HG03432 (cell line): ENCODE results near the gene RPH3AL.
"Not testable (repeated sequence)": the region's sequence is repeated elsewhere in the genome, so short reads cannot be mapped to it uniquely, and the experiment has no call there.

ENCODE experiments used
- ATAC-seq: cut with Tn5 transposase; IDR thresholded peaks from one replicate; pipeline ENCODE4 v1.9.1; 2021; ENCODE audit warnings: mild to moderate bottlenecking, moderate library complexity; ENCODE audit not compliant: unreplicated experiment

Gene RPH3AL

DNA sequence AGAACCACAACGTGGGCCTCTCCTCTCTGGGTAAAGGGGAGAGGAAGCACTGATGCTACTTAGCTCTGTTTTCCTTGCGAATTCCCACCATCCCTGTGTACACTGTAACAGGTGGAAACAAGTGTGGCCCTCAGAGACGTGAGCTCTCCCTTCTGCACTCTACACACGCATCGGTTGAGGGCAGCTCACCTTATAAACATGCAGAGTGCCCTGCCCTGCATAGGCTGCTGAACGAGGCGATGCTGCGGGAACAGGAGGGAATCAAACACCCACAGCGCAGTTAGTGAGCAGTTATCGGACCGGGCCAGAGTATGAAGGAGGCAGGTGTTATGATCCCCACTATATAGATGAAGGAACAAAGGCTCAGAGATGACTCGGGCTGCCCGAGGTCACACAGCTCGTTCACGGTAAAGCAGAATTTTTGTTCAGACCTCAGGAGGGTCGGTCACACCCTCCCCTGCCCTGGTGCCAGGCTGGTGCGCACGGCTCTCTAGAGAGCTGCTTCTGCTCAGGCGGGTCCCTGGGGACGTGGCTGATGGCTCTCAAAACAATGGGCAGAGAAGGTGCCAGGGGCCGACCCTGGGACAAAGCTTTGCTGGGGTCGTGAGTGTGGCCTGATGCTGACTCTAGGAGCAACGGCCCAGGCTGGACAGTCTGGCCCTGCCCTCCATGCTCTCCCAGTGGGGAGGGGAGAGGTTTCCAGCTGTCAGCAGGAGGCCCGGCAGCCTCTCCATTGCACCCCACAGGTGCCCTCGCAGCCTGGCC, 68.5 kb downstream of the RPH3AL start:
- ATAC-seq, result no peak

DNA sequence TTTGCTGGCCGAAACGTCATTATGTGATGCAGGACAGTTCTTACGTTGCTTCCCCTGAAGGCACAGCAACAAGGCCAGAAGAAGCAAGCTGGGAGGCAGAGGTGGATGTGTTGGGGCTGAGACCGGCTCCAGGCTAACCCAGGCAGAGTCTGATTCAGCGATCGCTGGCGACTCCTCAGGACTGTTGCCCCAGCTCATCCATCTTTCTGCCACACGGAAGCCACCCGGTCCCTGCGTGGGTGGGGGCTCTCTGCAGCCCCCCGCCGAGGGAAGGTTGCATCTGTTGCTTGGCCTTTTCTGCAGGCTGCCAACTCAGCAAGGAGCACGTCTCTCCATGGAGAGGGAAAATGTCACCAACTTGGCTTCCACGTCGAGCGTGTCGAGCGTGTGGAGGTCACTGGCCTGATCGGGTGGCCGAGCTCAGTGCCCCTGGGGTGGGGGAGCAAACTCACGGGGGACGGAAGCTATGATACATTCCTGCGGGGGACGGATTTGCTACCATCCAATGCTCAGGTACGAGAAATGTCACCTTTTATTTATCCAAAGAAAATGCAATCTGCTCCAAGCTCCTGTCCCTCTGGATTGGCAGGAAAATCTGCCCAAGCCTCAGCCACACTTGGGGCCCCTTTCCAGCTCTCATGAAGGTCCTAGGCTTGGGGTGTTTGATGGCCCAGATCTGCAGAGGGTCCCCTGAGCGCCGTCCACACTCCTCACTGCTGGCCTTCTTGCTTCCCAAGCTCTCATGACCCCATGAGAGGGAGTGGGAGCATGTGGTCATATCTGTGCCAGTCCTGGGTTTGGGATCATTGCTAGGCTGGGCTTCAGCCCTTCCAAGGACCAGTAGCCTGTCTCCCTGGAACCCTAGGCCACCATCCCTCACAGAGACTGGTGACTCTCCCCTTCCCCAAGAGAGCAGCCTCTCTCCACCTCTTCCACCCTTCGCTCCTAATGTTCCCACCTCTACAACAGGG, 69.4 kb downstream of the RPH3AL start:
- no peak for ATAC-seq

DNA sequence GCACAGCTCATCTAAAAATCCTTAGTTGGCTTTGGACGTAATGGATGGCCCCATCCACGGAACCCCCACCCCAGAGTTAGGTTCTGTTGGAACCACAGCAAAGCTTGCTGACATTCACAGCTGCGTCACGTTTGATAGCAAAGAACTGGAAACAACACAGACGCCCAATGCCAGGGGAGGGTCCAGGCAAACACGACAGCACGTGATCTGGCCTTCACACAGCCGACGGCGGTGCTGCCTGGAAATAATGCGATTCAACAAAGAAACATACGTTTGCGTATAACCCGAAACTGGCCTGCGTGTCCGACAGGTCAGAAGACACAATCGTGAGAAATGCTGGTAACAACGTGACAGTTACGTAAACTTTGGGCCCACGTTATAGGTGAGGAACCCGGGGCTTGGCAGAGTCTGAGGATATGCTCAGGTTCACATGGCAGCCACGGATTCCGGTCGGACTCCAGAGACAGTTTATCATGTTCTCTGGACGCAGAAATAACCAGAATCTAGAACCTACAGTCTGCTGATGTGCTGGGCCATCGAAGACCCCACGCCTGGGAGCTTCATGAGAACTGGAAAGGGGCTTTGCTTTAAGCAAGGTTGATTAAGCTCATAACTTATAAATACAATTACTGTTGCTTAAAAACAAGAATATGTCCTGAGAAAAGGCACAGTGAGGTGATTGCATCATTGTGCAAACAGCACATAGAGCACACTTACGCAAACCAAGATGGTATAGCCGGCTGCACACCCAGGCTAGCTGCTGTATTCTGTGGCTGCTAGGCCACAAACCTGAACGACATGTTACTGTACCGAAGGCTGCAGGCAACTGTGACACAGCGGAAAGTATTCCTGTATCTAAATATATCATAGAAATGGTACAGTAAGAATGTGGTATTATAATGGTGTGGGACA, 70.4 kb downstream of the RPH3AL start:
- no peak for ATAC-seq

DNA sequence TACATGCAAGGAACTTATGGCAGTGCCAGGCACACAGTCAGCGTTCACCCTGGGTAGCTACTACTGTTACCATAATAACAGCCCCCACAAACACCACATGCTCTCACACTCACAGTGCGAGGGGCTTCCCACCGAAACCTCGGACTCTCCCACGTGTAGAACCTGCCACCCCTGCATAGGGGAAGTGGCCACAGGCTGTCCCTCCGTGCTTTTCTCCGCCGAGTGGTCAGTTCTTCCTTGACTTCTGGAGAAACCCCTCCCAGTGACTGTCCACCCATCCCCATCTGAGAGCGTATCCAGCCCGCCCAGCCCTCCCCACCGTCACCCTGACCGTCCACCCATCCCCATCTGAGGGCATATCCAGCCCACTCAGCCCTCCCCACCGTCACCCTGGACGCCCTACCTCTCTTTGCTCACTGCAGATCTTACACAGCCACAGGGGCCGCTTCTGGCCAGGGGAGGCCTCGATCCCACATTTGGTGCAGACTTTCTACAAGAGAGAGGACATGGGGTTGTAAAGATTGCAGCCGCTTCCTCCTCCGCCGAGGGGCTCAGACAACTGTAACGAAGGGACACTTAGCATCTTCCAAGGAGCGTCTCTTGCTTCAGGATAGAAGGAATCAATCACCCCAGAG, 71.1 kb downstream of the RPH3AL start:
- ATAC-seq, result no peak

DNA sequence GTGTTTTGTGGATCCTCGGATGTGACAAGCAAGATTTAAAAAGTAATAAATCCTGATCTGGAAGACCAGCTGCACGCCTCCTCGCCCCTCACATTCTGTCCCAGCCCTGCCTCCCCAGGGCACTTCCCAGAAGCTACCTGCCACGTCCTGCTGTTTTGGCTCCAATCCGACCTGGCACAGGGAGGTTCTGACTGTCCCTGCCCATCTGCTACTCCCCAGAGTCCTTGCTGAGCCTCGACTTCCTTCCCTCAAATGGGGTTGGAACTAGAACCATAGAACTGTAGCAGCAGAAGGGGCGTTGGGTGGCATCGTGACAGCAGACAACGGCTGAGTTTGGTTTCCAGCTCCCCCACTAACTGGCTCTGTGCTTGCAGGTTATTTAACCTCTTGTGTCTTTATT, 71.7 kb downstream of the RPH3AL start:
- no peak for ATAC-seq

DNA sequence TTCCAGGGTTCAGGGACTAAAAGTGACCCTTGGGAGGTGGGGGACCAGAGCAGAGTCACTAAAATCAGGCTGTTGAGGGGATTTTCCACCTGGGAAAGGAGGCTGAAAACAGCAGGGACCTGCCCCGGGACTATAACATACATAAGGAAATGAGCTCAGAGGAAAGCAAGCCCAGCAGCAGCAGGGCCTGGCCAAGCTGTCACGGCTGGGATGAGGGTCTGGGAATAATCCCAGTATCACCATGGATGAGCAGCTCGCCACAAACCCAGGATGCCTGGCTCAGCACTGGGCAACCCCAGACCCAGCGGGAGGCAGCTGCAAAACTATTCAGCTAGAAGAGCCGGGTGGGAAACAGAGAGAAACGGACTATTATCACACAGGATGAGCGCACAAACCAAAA, 72.4 kb downstream of the RPH3AL start:
- no peak for ATAC-seq

DNA sequence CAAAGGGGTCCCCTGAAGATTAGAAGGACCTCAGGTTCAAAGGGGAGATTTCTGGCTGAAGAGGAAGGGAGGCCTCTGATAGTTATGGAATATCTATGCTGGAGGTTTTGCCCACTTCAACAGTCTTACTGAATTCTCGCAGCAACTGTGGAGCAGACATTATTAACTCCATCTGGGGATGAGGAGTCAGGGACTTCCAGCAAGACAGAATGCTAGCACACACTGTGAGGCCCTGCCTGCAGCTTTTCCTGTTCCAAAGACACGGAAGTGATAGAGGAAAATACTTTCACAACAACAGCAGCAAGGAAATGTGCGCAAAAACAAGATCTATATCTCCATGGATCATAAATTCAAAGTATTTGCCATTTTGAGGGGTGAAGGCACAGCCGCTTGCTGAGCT, 72.8 kb downstream of the RPH3AL start:
- no peak for ATAC-seq

DNA sequence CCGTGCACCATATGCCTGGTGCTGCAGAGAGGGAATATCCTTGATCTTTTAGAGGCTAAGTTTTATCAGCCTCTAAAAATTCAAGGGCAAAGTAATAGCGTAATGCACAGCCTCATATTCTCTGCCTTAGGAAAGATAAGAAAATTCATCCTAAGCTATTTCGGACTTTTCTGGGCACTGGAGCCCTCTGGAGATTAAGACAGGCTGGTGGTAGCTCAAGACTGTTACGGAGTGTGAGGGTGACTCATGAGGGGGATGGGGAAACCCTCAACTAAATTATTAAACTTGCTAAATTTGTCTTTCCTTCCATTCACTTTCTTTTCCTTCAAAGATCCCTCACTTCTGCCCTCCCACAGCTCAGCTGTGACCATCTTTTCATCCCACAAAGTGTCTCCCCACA, 73.3 kb downstream of the RPH3AL start:
- no peak for ATAC-seq

DNA sequence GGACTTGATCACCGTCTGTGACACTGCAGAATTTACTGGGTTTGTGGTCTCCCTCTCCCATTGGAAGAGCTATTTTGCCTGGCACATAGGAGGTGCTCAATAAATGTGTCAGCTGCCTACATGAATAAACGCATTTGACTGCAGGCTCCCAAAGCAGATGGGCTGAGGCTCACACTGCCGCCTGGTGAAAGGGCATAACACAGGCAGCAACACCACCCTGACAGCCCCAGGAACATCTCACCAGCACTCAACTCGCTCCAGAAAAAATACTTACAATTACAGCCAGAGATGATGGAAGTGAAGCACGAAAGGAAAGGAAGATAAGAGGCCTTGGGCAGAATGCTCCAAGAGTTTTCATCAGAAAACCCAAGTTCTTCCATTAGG, 73.9 kb downstream of the RPH3AL start:
- no peak for ATAC-seq

DNA sequence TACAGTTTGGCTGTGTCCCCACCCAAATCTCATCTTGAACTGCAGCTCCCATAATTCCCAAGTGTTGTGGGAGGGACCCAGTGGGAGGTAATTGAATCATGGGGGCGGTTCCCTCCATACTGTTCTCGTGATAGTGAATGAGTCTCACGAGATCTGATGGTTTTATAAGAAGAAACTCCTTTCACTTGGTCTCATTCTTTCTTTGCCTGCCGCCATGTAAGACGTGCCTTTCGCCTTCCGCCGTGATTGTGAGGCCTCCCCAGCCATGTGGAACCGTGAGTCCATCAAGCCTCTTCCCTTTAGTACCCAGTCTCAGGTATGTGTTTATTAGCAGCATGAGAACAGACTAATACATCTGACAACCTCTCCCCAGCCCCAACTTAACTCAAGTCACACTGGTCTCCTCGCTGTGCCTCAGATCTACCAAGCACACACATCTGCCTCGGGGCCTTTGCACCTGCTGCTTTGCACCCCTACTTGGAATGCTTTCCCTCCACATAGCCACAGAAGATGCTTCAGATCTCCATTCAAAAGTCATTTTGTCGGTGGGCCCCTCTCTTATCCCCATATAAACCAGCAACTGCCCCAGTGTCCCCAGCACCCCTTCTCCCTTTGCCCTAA, 74.4 kb downstream of the RPH3AL start:
- no peak for ATAC-seq

DNA sequence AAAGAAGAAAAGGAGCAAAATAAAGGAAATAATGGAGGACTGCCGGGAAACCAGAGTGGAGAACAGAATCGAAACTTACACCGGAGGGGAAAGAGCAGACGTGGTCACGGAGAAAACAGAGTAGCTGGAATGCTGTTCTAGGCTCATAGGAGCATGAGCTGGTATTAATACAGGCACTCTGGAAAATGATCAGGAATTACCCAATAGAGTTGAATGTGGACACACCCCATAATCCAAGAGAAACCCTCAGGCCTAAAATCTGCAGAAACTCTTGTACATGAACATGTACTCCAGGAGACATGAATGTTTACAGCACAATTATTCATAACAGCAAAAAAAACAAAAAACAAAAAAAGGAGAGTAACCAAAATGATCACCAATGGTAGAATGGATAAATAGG, 77.7 kb downstream of the RPH3AL start:
- no peak for ATAC-seq

DNA sequence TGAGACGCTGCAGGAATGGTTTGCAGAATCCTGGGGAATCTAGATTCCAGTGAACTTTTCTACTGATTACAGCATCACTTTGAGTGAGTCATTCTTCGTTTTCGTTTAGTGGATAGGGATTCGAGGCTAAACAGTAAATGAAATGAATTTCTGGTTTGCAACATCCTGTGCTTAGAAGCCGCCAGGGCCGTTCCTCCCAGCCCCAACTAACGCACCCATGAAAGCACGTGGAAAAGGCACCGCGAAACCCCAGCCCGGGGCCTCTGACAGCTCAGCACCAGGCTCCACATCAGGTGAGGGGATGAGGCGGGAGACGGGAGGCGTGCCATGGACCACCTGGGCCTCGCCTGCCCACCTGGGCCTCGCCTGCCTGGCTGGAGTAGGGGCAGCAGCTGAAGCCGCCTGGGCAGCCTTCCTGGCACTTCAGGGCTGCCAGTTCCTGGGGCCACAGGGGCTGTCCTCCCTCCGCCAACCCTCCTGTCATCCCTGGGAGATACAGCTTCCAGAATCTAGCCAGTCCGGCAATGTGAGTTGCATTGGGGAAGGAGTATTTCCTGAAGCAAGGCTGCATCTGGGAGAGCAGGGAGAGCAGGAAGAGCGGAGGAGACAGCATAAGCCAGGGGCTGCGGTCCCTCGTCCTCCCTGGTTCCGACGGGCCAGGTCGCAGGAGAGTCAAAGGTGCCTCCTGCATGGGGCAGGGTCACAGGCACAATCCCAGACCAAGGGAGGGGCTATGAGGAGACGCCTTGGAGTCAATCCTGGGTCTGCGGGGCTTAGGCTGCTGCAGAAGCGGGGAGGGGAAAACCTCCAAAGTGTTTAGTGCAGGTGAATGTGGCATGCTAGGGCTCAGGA, 78.4 kb downstream of the RPH3AL start:
- ATAC-seq, result no peak

DNA sequence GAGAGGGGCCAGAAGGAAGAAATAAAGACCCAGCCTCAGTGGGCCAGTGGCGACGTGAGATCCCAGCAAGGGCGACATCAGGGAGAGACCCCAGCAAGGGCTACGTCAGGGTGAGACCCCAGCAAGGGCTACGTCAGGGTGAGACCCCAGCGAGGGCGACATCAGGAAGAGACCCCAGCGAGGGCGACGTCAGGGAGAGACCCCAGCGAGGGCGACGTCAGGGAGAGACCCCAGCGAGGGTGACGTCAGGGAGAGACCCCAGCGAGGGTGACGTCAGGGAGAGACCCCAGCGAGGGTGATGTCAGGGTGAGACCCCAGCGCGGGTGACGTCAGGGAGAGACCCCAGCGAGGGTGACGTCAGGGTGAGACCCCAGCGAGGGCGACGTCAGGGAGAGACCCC, 79.8 kb downstream of the RPH3AL start:
- not testable (repeated sequence) for ATAC-seq

DNA sequence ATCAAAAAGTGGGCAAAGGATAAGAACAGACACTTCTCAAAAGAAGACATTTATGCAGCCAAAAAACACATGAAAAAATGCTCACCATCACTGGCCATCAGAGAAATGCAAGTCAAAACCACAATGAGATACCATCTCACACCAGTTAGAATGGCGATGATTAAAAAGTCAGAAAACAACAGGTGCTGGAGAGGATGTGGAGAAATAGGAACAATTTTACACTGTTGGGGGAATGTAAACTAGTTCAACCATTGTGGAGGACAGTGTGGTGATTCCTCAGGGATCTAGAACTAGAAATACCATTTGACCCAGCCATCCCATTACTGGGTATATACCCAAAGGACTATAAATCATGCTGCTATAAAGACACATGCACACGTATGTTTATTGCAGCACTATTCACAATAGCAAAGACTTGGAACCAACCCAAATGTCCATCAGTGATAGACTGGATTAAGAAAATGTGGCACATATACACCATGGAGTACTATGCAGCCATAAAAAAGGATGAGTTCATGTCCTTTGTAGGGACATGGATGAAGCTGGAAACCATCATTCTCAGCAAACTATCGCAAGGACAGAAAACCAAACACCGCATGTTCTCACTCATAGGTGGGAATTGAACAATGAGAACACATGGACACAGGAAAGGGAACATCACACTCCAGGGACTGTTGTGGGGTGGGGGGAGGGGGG, 80.5 kb downstream of the RPH3AL start:
- not testable (repeated sequence) for ATAC-seq

DNA sequence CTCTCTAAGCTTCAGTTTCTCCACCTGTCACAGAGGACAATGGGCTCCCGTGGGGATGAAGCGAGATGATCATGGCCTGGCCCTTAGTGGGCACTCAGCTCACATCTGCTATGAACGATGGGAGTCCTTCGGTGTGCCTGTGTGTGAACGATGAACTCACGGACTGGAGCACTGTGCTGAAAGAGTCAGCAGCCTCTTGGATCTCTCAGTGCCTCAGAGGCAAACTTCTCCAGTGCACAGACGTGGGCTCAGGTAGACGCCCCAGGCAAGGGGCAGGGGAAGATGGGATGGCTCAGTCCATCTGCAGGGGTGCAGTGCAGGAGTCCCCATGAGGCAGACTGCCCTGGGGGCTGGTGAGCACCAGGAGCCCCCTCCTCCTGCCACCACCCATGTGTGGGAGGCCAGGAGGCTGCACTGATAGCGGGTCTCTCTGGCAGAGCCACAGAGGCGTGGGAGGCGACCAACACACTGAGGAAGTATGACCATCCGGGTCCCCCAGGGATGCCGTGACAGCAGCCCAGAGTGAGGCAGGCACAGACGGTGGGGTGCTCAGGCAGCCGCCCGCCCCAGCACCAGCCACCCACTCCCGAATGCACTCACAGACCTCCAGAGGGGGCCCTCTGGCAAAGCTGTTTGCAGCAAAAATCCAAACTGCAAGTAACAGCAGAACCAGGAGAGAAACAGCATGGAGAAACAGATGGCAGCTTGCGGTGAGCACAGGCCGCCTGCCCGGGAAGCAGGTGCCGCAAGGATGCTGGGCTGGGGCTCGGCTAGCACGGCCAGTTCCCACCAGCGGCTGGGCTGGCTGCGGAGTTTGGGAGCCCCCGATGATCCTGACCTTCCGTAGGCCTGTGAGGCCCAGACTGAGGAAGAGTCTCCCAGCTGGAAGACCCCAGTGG, 82.7 kb downstream of the RPH3AL start:
- no peak for ATAC-seq

DNA sequence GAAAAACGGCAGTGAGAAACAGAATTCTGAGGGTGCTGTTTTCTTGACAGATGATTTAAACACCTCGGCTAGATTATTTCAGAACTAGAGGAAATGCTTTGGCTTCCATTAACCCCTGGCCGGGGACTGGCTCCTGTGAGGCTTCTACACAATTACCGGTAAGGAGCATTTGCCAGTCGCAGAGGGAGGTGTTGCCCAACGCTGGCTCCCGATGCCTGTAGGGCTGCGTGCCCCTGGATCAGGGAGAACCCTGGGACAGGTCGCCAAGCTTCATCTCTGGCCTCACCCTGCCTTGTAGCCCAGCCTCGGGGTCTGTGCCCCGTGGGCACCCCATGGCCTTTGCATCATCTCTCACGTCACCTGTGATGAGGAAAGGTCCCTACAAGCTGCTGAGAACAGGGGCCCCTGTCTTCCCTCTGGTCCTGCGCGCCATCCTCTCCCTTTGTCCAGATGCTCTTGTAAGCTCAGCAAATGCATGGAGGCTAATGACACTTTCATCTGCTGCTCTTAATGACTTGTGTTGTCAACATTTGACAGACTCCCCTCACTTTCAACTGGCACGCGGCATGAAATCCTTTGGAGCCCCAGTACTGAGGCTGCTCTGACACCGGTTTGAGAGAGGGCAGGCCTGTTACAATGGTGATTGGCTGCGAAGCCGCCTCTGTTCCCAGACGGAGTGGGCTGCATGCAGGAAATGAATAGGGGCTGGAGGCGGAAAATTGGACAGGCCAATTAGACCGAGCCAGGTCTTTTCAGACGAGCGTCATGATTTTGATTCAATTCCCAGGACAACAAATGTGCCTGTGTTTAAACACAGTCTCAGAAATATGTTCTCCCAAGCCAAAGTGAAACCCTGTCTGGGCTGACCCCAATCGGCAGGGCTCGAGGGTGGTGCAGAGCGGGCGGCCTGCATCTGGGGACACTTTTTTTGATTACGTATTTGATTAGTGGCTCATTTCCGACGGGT, 85.6 kb downstream of the RPH3AL start:
- no peak for ATAC-seq
